Inflammatory macrophage treated with lipopolysaccharide for 4 hours (primary cell): Measurements from ENCODE around the gene PRDX5.

Source experiments
- DNase-seq: peaks from one replicate; pipeline ENCODE4 v3.0.0-alpha.2; 2020

The PRDX5 gene

DNA sequence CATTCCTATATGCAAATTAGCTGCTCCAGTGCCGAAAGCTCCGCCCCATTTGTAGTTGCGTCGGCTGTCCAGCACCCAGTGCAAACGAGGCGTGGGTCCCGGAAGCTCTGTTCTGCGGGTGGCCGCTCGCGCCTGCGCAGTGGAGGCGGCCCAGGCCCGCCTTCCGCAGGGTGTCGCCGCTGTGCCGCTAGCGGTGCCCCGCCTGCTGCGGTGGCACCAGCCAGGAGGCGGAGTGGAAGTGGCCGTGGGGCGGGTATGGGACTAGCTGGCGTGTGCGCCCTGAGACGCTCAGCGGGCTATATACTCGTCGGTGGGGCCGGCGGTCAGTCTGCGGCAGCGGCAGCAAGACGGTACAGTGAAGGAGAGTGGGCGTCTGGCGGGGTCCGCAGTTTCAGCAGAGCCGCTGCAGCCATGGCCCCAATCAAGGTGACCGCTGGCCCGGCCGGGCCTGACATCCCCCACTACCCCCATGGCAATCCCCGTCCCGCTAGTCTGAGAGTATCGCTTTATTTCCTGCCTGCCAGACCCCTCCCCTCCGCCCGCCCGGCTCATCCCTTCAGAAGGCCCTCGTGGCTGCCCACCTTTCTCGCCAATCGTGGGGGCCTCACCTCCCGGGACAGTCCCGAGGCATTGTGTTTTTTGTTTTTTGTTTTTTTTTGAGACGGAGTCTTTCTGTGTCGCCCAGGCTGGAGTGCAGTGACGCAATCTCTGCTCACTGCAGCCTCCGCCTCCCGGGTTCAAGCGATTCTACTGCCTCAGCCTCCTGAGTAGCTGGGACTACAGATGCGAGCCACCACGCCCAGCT is at the start of gene PRDX5:
Gene PRDX5 (plus strand): TSS at position 161 of the 805 bp plus-strand sequence. CDS start 95 bp downstream, at position 256.
- peak; percentile 98 for DNase-seq

DNA sequence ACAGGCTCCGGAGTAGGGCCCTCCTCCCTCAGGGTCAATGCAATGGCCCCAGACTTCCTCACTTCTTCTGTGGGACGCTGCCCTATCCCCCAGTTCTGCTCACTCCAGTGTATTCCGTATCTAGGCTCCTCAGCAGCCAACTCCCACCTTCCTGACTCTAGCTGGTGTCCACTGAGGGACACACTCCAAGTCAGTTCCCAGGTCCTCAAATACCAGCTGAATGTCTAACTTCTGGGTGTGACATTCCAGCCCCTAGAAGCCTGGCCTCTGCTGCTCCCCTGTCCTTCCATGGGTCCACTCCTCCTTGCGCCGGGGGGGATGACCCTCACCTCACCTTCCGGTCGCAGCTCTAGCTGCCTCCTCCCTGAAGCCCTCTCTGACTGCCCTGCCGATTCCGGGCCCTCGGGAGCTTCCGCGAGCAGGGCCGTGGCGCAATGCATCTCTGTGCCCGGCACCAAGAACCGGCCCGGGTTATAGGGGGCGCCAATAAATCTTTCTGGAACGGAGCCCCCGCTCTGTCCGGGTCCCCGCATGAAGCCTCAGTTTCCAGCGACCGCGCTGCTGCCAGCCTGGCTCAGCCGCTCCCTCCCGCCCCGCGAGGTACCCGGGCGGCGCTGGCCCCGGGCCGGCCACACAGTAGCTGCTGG is 48.9 kb upstream of the PRDX5 start:
- DNase-seq = peak; percentile 55

DNA sequence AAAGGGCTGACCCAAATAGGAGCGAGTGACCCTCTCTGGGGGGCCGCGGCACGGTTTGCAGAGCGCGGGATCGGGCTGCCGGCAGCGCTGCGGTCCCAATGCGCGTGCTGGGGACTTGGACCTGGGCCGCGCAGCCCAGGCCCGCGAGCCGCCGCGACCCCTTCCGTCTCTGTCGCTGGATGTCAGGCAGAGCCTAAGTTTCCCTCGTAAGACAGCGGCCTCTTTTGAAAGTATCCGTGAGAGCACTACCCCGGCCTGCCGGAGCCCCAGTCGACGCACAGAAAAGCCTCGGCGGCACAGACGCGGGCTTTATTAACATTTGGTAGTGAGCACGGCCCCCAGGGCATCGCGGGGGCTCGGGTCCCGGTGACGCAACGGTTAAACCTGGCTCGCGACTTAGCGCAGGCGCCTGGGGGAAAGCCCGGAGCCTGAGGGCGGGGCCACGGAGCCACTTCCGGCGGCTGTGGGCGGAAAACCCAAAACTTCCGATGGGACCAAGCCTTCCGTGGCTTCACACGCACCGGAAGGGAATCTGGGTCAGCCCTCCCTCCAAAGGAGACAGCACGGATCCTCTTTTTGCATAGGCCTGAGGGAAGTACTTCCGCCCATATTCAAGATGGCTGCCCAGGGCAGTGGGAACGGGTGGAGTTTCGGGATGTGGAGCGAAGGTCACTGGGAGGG is 48.2 kb upstream of the PRDX5 start:
- peak; percentile 100 for DNase-seq

DNA sequence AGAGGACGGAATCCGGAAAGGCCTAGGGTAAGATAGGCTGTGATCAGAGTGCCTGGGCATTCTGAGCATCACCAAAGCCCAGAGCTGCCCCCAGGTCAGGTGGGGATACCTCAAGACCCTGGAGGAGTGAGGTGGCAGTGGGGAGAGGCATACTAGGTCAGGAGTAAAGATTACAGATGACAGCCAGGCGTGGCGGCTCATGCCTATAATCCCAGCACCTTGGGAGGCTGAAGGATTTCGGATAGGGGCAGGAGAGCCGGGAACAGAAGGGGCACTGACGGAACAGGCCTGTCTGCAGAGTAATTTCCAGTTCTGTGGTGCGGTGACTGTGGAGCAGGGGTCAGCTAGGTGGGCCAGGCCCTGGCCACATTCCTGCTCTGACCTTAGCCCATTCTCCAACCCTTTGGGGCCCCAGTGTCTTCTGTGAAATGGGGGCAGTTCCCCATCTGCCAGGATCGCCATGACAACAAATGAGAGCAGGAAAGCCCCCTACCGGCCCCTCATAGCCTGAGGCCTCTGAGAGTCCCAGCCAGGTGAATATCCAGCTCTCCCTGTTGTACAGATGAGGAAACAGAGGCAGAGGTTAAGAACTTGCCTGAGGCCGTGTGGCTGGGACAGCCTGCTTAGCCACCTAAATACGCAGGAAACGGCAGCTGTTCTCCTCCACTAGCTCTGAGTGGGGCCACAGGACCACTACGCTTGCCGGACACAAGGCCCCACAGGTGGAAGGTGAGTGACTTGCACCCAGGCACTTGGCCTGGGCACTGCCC is 42.7 kb upstream of the PRDX5 start:
- DNase-seq = no peak

DNA sequence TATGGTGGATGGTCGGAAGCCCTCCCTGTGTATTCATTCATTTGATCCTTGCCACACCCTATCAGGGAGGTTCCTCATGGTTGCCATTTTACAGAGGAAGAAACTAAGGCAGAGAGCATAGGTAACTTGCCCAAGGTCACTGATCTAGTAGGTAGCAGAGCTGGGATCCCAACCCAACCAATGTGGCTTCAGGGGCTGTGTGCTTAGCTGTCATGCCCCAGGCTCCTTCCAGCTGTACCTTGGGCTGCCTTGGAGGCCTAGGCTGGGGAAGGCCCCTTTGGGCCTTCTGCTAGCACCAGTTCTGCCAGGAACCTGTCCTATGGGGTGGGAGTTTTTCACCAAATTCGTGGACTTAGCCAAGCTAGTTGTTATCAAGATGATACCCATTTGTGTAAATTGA is 42.1 kb upstream of the PRDX5 start:
- DNase-seq = no peak

DNA sequence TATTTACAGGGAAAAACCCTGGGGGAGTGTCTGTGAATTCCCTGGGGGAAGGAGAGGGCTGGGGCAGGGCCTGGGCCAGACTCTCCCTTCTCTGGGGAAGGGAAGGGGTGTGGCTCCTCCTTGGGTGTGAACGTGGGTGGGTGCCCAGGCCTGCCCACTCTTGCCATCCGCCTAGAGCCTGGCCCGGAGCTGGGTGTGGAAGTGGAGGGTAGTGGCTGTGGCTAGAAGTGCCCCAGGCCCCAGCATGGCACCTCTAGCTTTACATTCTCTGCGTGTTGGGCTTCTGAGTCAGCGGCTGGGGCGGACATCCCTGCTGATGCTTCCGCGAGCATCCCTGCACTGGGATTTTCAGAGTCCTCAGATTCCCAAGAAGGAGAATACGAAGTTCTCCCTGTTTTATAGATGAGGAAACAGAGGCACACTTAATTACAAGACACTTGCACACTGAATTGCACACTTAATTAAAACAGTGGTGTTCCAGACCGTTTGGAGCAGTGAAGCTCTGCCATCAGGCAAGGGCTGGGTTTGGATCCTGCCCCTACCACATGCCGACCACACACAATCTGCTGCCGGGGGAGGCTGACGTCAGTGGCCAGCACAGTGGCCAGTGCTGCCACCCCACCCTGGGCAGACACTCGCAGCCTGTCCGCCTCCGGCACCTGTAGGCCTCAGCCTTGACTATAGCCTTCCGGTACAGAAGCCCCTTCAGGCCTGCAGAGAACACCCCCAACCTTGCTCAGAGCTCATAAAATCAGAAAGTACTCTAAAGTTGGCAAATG is 41.1 kb upstream of the PRDX5 start:
- DNase-seq = peak; percentile 21

DNA sequence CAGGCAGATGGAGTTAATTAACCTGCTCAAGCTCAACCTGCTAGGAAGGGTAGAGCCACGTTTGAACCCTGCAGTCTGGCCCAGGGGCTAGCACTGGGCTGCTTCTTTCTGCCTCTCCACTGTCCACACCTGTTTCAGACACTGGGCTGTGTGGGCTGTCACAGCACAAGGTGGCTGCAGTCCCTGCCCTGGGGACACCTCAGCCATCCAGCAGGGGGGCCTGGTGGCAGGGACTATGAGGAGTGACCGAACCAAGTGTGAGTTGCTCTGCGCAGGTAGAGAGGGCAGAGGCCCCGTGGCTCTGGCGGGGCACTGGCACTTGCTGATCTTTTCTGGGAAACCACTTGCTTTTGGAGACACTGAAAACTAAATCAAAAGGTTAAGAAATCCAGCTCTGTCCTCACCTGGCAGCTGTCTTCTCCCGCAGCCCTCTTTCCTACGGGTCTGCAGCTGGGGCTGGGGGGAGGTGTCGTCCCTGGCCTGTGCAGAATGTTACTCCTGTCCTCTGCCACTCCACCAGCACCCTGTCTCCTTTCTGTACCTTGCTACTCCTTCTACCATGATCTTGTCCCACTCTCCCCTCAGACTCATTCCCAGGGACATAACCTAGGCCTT is 39.2 kb upstream of the PRDX5 start:
- no peak for DNase-seq

DNA sequence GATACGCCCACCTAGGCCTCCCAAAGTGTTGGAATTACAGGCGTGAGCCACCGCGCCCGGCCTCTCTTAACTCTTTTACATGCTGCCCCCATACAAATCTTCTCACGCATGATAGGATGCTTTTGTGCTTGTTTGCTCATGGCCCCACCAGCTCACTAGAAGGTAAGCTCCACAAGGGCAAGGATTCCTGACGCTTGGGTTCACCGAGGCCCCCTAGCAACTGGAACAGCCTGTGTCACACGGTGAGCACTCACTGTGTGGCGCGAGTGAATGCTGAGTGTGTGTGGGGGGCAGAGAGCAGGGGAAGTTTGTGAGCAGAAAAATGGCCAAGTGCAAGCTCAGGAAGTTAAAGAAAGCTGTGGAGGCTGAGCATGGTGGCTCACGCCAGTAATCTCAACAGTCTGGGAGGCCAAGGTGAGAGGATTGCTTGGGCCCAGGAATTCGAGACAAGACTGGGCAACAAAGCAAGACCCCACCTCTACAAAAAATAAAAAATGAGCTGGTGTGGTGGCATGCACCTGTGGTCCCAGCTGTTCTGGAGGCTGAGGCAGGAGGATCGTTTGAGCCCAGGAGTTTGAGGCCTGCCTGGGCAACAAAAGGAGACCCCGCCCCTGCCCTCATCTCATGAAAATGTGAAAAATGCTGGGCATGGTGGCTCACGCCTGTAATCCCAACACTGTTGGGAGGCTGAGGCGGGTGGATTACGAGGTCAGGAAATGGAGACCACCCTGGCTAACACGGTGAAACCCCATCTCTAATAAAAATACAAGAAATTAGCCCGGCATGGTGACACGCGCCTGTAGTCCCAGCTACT is 35.8 kb upstream of the PRDX5 start:
- no peak for DNase-seq

DNA sequence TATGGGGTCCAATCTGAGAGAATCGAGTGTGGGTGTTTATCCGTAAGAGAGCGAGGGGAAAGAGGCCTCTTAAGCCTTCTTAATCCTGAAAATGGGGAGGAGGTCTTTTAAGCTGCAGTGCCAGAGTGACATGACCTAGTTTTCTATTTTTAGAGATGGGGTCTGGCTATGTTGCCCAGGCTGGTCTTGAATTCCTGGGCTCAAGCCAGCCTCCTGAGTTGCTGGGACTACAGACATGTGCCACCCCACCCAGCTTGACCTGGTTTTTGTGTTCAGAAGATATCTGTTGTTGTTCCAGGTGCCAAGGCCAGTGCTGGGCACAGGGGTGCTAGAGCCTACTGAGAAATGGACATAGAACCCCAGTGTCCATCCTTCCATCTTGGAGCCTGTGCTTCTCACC is 34.8 kb upstream of the PRDX5 start:
- no peak for DNase-seq

DNA sequence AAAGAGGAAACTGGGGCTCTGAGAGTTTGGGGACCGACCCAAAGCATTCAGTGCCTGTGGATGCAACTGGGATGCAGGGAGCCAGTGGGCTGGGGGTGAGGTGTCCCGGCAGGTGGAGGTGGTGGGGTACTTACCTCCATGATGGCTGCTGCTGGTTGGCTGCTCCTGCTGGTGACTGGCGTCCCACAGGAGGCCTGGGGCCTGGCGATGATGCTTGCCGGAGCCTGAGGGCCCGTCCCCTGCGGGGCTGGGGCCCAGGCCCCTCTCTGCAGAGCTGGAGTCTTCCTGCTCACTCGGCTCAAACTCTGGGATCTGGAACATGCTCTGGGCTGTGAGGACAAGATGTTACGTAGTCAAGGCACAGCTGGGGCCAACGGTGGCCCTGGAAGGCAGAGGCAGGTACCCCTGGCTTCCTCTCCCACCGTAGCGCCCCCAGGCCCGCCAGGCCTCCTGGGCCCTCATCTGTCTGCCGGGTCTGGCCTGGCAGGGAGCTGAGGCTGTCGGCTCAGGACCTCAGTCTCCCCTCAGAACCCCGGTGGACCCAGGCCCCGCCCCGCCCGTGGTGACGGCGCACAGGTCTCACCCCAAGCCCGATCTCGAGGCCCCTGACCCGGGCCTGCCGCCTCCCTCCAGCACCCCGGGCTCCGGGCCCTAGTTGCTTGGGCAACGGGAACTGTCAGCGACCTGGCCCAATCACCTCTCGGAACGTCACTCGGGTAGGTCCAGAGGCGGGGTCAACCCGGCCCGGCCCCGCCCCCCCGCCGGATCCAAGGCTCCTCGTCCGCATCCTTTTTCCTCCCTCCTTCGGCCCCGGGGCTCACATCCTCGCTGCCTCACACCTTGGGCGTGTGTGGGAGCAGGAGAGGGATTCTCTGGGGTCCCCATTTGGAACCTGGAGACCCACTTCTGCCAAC is 33.6 kb upstream of the PRDX5 start, which contains the start of gene BAD:
Gene BAD (minus strand): TSS at position 618 of the 914 bp plus-strand sequence. CDS start 297 bp downstream, at position 321.
- DNase-seq = peak; percentile 93

DNA sequence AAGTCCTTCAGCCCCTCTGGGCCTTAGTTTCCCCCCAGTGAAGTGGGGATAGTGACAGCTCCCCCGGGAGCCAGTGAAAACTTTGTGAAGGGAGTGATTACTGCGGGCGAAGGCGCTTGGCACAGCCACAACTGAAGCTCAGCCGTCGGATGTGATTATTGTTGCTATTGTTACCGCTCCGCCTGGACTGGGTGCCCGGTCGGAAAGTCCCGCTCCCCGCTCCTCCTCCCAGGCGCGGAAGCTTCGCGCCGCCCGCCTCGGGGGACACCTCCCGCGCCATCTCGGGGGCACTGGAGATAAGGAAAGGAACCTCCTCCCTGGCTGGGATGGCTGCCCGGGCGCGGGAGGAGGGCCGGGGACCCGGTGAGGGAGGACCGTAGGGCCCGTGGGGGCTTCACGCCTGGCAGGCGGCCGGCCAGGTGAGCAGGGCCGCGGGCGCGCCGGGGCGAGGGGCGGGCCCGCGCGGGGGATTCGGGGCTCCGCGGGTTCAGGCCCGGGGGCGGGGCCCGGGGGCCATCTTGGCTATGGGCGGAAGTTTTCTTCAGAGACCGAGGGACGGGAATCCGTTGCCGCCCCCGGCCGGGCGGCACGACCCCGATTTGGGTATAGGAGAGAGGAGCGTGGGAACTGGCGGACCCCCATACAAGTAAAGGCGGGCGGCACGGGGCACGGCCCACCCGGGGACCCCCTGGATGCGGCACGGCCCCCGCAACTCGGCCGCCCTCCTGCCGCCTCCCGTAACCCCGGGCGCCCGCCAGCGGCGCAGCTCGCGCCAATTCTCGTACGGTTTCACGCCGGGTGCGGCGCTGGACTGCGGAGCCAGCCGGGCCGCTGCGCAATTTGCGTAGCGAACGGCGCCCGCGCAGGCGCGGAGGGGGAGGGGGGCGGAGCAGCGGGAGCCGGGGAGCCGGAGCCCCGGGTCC is 32.7 kb upstream of the PRDX5 start, which contains the start of gene GPR137:
Gene GPR137 (plus strand): TSS at position 887 of the 923 bp plus-strand sequence. CDS start 677 bp downstream, outside the sequence.
- DNase-seq = peak; percentile 75

DNA sequence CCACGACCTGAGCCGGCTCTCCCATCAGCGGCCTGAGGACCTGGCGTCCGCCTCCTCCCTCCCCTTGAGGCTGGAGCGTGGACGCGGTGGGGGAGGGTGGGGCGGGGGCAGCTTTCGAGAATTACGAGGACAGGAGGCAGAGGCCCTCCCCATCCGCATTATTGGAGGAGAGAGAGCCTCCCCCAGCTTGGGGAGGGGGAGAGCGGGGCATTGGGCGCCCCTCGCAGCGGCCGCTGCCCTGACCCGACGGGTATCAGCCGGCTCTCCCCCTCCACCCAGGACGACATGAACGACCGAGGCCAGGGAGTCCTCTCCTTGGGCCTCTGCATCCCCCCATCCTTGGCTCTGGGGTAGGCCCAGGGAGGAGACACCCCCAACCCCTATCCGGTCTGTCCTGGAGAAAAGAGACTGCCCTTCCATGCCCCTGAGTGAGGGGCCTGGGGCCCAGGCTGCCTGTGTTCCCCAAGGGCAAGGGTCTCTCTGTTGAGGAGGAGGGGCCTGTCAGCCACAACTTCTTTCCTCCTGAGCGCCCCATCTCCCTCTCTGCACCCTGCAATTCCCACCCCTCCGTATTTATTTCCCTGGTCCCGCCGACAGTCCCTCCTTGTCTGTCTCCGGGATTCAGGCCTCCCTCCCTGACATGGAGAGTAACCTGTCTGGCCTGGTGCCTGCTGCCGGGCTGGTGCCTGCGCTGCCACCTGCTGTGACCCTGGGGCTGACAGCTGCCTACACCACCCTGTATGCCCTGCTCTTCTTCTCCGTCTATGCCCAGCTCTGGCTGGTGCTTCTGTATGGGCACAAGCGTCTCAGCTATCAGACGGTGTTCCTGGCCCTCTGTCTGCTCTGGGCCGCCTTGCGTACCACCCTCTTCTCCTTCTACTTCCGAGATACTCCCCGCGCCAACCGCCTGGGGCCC is 31.8 kb upstream of the PRDX5 start:
- DNase-seq = no peak

DNA sequence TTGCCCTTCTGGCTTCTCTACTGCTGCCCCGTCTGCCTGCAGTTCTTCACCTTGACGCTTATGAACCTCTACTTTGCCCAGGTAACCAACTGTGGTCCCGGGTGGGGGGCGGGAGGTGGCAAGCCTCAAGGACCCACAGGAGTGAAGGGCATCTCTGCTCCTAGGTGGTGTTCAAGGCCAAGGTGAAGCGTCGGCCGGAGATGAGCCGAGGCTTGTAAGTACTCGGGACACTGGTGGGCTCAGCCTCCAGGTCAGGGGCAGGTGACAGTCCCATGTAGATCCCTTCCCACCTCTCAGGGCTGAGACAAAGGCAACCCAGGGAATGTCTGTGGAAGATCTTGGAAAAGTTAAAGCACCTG is 31.1 kb upstream of the PRDX5 start:
- no peak for DNase-seq

DNA sequence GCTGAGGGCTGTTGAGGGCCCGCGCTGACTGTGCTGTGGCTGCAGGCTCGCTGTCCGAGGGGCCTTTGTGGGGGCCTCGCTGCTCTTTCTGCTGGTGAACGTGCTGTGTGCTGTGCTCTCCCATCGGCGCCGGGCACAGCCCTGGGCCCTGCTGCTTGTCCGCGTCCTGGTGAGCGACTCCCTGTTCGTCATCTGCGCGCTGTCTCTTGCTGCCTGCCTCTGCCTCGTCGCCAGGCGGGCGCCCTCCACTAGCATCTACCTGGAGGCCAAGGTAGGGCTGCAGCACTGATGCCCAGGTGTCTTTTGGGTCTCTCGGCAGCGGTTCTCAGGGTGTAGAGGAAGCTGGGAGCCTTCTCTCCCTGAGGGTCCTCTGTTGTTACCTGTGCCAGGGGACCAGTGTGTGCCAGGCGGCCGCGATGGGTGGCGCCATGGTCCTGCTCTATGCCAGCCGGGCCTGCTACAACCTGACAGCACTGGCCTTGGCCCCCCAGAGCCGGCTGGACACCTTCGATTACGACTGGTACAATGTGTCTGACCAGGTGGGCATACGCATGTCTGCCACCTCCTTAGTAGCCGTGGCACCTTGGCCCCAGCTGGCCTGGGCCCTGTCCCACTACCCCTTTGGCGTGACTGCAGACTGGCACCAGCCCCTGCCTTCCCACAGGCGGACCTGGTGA is 30.1 kb upstream of the PRDX5 start:
- DNase-seq = no peak

DNA sequence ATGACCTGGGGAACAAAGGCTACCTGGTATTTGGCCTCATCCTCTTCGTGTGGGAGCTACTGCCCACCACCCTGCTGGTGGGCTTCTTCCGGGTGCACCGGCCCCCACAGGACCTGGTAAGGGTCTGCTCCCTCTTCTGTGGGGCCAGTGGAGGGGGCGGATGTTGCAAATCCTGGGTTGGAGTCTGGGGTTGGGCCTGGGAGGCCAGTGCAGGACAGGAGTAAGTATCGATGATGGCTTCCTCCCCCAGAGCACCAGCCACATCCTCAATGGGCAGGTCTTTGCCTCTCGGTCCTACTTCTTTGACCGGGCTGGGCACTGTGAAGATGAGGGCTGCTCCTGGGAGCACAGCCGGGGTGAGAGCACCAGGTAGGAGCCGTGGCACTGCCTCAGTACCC is 29.6 kb upstream of the PRDX5 start:
- DNase-seq = no peak

DNA sequence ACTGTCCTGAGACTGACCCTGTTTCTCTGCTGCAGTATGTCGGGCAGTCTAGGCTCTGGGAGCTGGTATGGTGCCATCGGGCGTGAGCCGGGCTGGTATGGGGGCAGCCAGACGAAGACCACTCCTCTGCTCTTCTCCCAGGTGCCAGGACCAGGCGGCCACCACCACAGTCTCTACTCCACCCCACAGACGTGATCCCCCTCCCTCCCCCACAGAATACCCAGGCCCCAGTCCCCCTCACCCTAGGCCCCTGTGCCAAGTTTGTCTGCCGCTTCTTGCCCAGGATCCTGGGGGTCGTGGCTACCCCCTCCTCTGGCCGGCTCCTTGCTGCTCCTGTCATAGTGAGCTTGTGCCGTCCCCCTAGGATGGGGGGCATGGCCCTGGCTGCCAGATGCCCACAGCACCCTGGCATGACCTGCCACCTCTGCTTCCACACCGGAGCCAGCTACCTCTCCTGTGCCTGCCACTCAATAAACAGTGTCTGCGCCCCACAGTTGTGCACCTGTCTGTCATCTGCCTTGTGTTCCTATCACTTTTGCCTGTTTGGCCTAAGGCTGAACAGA is 28.8 kb upstream of the PRDX5 start:
- no peak for DNase-seq
